ENCODE measurements around the gene CLASP1.
"Not testable (repeated sequence)": the region's sequence is repeated elsewhere in the genome, so short reads cannot be mapped to it uniquely, and the experiment has no call there.

The CLASP1 gene

DNA sequence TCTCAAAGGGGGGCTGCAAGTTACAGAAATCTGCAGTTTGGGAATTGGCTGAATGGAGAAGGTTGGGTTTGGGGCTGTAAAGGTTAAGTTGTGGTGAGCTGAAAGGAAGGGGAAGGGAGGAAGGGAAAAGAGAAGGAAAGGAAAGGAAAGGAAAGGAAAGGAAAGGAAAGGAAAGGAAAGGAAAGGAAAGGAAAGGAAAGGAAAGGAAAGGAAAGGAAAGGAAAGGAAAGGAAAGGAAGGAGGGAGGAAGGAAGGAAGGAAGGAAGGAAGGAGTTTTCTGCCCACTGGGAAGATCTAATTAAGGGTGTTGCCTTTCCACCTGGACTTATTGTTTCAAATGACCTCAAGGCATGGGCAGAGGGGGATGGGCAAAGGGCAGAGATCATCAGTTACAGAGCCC, 348.1 kb downstream of the CLASP1 start:
- not testable (repeated sequence) for DNase-seq

DNA sequence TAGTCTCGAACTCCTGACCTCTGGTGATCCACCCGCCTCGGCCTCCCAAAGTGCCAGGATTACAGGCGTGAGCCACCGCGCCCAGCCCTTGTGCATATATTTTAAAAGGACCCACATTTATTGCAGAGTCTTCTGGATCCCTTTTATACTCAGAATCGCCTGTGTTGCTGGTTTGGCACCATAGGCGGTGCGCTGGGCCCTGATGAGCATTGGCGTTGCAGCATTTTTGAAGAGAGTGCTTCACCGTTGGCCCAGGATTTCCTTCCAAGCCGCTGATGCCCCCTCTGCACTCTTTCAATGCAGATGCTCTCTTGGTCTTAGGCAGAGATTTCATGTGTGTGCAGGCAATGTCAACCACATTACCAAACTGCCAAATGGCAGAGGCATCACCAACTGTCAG, 350.8 kb downstream of the CLASP1 start:
- DNase-seq: no peak

DNA sequence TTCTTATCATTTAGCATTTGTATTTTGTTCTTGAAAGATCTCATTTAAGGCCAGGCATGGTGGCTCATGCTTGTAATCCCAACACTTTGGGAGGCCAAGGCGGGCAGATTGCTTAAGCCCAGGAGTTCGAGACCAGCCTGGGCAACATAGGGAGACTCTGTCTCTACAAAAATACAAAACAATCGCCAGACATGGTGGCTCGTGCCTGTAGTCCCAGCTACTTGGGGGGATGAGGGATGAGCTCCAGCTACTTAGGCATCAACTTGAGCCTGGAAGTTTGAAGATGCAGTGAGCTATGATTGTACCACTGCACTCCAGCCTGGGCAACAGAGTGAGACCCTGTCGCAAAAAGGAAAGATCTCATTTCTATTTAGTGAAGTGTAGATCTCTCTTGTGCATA, 351.4 kb downstream of the CLASP1 start:
- not testable (repeated sequence) for DNase-seq

- peak; percentile 14 to 48 for DNase-seq
These were observed 351.9 kb downstream of the CLASP1 start for GRCh38 chr2:121297217-121297830.

GRCh38 chr2:121295911-121296650, 353.2 kb downstream of the CLASP1 start:
- DNase-seq: no peak

- DNase-seq: no peak
These were observed 354.1 kb downstream of the CLASP1 start for GRCh38 chr2:121294881-121295840.

DNA sequence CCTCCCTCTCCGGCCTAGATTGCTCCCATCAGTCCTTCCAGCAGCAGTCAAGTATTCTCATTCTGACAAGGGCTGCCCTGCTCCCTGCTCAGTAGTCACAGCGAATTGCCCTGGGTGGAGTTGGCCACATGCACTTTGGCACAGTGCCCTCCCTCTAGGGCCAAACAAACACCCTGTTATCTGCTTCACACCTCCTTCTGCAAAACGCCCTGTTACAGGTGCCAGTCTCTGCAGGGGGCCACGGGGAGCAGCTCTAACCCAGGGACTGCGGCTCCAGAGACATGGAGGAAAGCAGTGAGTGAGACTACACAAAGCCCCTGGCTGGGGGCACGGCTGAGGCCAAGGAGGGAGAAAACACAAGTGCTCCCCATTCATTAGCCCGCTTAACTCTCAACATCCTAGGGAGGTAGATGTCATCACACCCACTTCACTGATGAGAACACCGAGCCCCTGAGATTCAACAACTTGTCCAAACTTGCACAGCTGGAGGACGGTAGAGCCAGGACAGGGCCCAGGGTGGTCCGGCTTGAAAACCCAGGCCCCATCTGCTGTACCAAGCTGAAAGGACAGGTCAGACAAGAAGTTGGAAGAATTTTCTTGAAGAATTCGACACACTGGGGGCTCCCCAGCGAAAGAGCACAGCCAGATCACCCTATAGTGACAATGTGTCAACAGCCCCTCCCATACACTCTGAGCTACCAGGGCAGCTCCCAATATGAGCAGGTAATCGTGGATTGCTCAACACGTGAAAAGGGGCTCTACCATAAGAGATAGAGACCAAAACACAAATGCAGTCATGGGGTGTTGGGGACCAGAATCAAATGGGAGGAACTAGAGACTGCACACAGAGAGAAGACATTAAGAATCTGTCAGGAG, 355.6 kb downstream of the CLASP1 start:
- peak in 1 of 2 experiments; percentile 70 for DNase-seq

GRCh38 chr2:121291251-121291580, 358.0 kb downstream of the CLASP1 start:
- no peak for DNase-seq

- DNase-seq: no peak
These were observed 360.0 kb downstream of the CLASP1 start for GRCh38 chr2:121289271-121289670.

- no peak for DNase-seq
These were observed 360.6 kb downstream of the CLASP1 start for GRCh38 chr2:121288454-121289231.

DNA sequence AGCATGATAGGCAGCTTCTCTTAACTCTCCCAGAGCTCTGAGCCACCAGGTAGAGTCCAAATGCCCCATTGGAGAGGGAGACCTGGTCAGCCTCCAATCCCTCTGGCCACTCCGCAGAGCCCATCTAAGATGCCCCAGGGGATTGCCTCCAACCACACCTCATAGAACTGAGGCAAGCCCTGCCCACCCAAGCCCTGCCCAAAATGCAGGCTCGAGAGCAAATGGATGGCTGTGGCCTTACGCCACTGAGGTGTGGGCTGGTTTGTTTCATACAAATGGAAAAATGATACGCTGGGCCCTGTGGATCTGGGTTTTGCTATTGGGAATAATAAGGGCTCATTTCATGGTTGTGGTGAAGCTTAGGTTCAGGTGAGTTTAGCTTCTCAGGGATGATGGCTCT, 361.3 kb downstream of the CLASP1 start:
- DNase-seq: no peak

Measured in NCI-H2081 (cell line).